SJCRH30 (cell line): ENCODE results near the gene FRMD3. TPM values are rescaled to one million over a fixed set of nuclear protein-coding genes. Genes with fewer than 3 reads are reported as not detected.

Source experiments
- DNase-seq, 2 experiments: peaks; one replicate each; pipeline ENCODE4 v3.0.0-alpha.2; 2015 to 2020
- H3K27ac ChIP-seq: fragments of 250-450 bp; sonication (Bioruptor Pico); 2 replicates; pipeline ENCODE4 v1.5.1; 2020; ENCODE audit warnings: mild to moderate bottlenecking, moderate library complexity
- H3K27me3 ChIP-seq: fragments of 250-450 bp; sonication (Bioruptor Pico); 2 replicates; pipeline ENCODE4 v1.5.1; 2020; ENCODE audit warnings: mild to moderate bottlenecking, moderate library complexity
- H3K36me3 ChIP-seq: fragments of 250-450 bp; sonication (Bioruptor Pico); 2 replicates; pipeline ENCODE4 v1.5.1; 2020; ENCODE audit warnings: mild to moderate bottlenecking, moderate library complexity
- H3K4me1 ChIP-seq: fragments of 250-450 bp; sonication (Bioruptor Pico); 2 replicates; pipeline ENCODE4 v1.5.1; 2020; ENCODE audit warnings: mild to moderate bottlenecking, moderate library complexity
- H3K4me3 ChIP-seq: fragments of 250-450 bp; sonication (Bioruptor Pico); 2 replicates; pipeline ENCODE4 v1.5.1; 2020; ENCODE audit warnings: mild to moderate bottlenecking, moderate library complexity
- H3K9me3 ChIP-seq: fragments of 250-450 bp; sonication (Bioruptor Pico); replicated peaks from 2 replicates; pipeline ENCODE4 v1.5.1; 2020; ENCODE audit warnings: mild to moderate bottlenecking, moderate library complexity
- total RNA-seq: library from RNA; depleted of rRNA; stranded (reverse); fragments of >200 nt; shearing (Covaris generic); gene quantifications from 2 replicates; pipeline ENCODE4 v1.2.3, GENCODE V29; 2014

The FRMD3 gene
- total RNA-seq, 1 experiment from 2014 or later, result 17.4 TPM

DNA sequence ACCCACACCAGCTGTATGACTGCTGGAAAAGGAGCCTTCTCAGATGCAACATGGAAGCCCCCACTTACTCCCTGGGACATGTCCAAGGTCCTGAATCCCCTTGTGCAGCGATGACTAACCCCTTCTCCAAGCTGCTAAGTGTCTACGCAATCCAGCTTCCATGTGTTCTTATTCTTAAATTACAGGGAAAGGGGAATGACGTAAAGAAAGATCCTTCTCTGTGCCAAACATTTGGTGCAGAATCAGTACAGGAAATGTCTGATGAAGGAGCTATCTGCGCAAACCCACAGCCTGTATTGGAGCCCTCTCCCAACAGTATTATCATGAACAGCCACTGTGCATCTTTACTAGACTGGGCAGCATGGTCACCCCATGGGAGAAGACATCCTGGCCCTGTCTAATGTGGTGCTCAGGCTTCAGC, 183.2 kb downstream of the FRMD3 start:
- peak; percentile 27 to 48 for DNase-seq
- no peaks in the 10 kb centered on the region for H3K36me3 ChIP-seq
- no peaks in the 10 kb centered on the region for H3K27me3 ChIP-seq
- H3K9me3 ChIP-seq, result no peaks in the 10 kb centered on the region
- no peaks in the 10 kb centered on the region for H3K4me1 ChIP-seq
- no peak overlapping the region for H3K27ac ChIP-seq
- no peak overlapping the region for H3K4me3 ChIP-seq

DNA sequence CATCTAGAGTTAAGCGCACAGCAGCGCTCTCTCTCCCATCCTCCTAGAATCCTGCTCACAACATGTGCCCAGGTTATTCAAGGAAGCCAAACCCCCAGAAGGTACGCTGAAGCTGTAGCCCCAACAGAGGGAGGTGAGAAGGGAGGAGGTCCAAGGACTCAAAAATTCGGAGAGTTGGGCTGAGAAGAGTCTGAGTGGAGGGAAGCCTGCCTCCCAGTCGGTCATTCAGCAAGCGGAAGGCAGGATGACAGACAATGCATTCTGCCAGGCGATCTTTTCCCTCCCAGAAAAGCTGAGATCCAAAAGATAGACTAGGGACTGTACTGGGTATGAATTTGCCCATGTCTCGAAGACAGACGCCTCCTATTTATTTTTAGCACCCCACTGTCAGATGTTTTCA, 189.2 kb downstream of the FRMD3 start:
- H3K4me3 ChIP-seq, result no peak overlapping the region
- no peaks in the 10 kb centered on the region for H3K4me1 ChIP-seq
- no peaks in the 10 kb centered on the region for H3K9me3 ChIP-seq
- H3K27ac ChIP-seq, result no peak overlapping the region
- no peak for DNase-seq
- no peaks in the 10 kb centered on the region for H3K36me3 ChIP-seq
- no peaks in the 10 kb centered on the region for H3K27me3 ChIP-seq

DNA sequence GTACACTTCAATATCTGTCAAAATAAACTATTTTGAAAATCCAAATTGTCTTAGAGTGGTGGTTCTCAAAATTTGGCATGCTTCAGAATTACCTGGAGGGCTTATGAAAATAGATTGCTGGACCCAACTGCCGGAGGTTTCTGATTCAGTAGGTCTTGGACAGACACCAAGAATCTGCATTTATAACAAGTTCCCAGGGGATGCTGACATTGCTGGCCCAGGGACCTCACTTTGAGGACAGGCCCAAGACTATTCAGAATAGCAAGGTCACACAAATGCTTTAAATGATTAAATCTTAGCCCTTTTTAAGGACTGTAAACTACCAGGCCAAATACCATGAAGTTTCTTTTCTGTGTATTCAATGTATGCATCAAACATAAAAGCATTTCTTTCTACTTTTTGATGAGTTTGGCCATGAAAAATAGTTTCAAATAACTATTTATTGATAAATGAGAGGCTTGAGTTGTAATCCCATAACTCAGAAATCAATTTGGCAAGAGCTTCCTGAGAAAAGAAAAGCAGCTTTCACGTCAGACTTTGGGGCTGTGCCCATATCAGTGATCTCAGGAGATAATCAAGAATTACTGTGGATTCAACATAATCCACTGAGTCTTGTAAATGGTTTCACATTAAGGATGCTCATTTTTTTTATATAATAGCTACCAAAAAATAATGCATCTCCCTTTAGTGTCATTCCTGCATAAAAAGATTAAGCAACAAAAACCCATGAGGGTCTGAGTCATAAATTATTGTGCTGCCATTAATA, 191.4 kb downstream of the FRMD3 start:
- Histone ChIP-seq H3K4me3 (no peak overlapping the region), H3K27ac (no peak overlapping the region), H3K27me3 (no peaks in the 10 kb centered on the region), H3K4me1 (no peaks in the 10 kb centered on the region), H3K9me3 (no peaks in the 10 kb centered on the region), H3K36me3 (no peaks in the 10 kb centered on the region)
- no peak for DNase-seq

DNA sequence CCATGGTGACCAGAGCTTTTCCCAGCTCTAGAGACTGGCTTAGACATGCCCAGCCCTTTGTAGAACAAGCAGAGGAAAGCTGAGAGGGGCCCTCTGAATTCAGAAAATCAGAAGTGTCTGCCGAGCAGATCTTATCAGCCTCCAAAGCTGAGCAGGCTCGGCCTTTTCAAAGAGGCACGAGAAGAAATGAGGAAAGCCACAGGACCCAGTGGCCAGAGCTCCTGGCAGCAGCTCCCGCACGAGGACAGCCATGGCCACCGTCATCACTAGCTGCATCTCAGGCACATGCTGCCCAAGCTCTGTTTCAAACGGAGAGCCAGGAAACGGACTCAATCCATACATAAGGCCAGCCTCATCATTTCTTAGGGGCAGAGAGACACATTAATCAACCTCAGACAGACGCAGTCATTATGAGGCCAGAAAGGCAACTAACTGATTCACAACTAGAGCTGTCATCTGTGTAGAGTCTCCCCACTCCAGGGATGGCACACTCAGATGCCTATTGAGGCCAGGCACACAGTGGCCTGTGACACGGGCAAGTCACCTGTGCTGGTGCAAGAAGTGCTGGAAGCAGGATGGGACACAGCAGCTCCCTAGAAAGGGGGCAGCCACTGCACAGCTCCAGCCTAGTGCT, 194.7 kb downstream of the FRMD3 start:
- Histone ChIP-seq H3K27ac (no peak overlapping the region), H3K4me3 (no peak overlapping the region), H3K4me1 (no peaks in the 10 kb centered on the region), H3K27me3 (no peaks in the 10 kb centered on the region), H3K9me3 (no peaks in the 10 kb centered on the region; the same call in 1 of the 2 replicates), H3K36me3 (peaks cover 2% of the 10 kb centered on the region; the same call in 1 of the 2 replicates)
- DNase-seq, result no peak

DNA sequence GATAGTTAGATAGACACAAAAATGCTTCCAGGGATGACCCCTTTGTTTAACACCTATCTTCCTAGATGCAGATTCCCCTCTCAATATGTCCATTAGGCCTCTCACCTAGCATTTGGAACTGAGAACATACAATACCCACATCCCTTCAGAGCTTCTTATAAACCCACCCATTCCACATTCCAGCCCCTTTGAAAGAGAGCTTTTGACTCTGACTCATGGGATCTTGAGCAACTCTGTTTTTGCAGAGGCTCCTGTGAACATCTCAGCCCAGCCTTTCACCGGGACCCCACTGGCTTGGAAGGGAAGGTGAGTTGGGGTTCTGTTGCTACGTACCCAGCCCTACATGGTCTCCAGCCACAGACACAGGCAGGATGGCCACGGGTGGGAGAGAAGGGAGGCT, 195.5 kb downstream of the FRMD3 start:
- no peak for DNase-seq
- Histone ChIP-seq H3K27ac (no peak overlapping the region), H3K4me3 (no peak overlapping the region), H3K36me3 (peaks cover 2% of the 10 kb centered on the region; the same call in 1 of the 2 replicates), H3K4me1 (no peaks in the 10 kb centered on the region), H3K9me3 (no peaks in the 10 kb centered on the region; the same call in 1 of the 2 replicates), H3K27me3 (no peaks in the 10 kb centered on the region)

DNA sequence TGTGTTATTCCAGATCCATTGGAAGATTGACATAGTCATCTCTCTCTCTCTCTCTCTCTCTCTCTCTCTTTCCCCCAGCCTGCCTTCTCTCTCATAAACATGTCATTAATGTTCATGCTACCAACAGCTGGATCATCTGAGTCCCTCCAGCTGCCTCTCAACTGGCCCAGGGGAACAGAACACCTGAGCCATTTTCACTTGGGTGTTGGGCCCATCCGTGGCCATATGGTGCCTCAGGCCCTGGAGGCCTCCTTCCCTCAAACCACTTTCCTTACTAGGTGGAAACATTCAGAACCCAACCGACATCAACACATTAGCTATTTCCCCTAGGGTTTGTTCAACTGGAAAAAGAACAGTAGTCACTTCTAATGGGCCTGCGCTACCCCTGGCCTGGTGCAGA, 196.2 kb downstream of the FRMD3 start:
- Histone ChIP-seq H3K4me3 (no peak overlapping the region), H3K4me1 (no peaks in the 10 kb centered on the region), H3K36me3 (peaks cover 2% of the 10 kb centered on the region; the same call in 1 of the 2 replicates), H3K27me3 (no peaks in the 10 kb centered on the region), H3K27ac (no peak overlapping the region), H3K9me3 (no peaks in the 10 kb centered on the region; the same call in 1 of the 2 replicates)
- no peak for DNase-seq

DNA sequence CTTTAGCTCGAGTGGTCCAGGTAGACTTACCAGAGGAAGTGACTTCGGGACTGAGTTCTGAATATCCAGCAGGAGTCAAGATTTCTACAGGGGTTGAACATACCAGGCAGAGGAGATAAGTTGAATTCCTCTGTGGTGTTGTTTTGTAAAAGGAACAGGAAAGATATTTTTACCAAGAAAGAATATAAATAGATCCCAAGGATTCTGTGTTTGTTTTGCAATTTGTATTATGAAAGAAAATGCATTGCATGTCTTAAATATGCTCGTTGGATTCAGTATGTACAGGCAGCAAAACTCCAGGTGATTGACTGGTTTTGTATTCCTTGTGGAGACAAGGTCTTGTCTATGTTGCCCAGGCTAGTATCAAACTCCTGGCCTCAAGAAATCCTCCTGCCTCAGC, 197.8 kb downstream of the FRMD3 start:
- Histone ChIP-seq H3K36me3 (peaks cover 2% of the 10 kb centered on the region; the same call in 1 of the 2 replicates), H3K27ac (no peak overlapping the region)

DNA sequence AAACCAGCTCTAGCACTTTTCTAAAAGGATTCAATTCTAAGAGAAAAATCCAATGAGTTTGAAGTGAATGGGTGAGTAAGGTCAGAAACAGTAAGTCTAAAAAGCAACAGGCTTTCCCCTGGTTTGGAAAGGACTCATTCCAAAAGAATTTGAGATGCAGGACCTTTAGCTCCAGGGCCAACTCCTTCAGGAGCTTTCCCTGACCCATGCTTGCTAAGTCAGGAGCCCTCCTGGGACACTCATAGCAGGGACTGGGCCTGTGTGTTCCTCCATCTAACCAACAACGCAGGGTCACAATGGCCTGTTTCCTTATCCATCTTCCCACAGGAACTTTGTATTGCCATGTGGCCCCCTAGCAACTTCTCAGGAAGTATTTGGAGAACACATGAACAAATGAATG, 198.8 kb downstream of the FRMD3 start:
- DNase-seq, result no peak
- Histone ChIP-seq H3K36me3 (peaks cover 2% of the 10 kb centered on the region; the same call in 1 of the 2 replicates), H3K9me3 (no peaks in the 10 kb centered on the region; the same call in 1 of the 2 replicates), H3K4me1 (no peaks in the 10 kb centered on the region), H3K4me3 (no peak overlapping the region), H3K27me3 (no peaks in the 10 kb centered on the region), H3K27ac (no peak overlapping the region)

More for the DNA sequence above, 197.8 kb downstream of the FRMD3 start:
- Histone ChIP-seq H3K9me3 (no peaks in the 10 kb centered on the region; the same call in 1 of the 2 replicates), H3K27me3 (no peaks in the 10 kb centered on the region), H3K4me3 (no peak overlapping the region), H3K4me1 (no peaks in the 10 kb centered on the region)
- no peak for DNase-seq

DNA sequence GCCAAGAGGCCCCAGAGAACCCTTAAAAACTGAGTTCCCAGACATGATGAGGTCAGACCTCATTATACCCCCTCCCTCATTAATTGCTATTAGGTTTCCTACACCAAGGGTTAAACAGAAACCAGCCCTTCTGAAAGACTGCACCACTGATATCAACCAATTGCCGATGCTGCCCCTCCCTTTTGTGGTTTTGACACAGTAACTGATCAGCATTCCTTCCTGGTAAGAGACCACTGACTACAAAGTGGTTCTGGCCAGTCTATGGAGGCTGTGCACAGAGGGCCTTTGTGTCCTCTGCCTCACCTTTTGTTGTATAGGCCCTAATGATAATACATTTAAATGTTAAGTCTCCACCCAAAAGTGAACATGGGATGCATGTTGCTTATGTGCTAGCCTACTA, 201.5 kb downstream of the FRMD3 start:
- Histone ChIP-seq H3K4me3 (no peak overlapping the region), H3K4me1 (no peaks in the 10 kb centered on the region), H3K36me3 (peaks cover 2% of the 10 kb centered on the region; the same call in 1 of the 2 replicates), H3K27ac (no peak overlapping the region), H3K9me3 (no peaks in the 10 kb centered on the region; the same call in 1 of the 2 replicates), H3K27me3 (no peaks in the 10 kb centered on the region)
- DNase-seq, result peak; percentile 29 to 49

DNA sequence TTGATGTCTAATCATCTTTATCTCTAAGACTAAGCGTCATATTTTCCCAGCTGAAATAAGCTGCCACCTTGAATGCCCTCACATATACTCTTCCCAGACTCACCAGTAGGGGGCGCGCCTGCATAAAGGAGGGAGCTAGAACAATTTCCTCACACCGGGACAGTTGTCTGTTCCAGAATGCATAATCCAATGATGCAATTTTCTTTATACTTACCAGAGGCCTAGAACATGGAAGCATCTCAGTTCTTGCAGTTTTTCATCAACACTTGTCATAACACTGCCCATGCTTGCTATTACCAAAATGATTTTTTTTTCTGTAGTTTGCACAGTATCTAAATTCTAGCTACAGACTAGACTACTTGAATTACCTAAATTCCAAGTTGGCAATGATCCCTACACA, 203.9 kb downstream of the FRMD3 start:
- Histone ChIP-seq H3K27ac (no peak overlapping the region), H3K36me3 (no peaks in the 10 kb centered on the region), H3K27me3 (no peaks in the 10 kb centered on the region), H3K4me3 (no peak overlapping the region), H3K4me1 (no peaks in the 10 kb centered on the region), H3K9me3 (no peaks in the 10 kb centered on the region; the same call in 1 of the 2 replicates)
- DNase-seq, result peak; percentile 86 to 94

DNA sequence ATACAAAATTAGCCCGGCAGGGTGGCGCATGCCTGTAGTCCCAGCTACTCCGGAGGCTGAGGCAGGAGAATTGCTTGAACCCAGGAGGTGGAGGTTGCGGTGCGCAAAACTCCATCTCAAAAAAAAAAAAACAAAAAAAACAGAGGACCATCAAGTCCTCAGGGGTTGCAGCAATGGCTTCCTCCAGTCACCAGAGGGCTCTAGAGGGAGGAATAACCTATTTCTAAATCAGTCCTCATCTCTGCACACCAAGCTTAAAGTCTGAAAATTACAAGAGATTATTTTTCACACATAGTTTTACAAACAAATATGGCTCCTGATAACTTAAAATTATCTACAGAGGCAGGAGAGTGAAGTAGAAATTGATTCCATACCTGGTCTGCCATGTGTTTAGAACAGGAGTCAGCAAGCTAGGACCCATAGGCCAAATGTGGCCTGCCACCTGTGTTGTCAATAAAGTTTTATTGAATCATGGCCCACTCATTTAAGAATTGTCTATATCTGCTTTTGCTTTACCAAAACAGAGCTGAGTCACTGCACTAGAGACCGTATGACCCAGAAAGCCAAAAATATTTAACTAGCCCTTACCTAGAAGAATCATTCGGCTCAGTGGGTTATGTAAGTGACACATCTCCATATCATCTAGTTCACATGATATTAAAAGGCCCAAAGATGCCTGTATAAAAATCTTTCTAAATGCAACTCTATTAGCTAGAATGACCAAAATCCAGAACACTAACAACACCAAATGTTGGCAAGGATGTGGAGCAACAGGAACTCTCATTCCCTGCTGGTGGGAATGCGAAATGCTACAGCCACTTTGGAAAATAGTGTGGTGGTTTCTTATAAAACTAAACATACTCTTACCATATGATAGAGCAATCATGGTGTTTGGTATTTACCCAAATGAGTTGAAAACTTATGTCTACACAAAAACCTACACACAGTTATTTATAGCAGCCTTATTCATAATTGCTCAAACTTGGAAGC, 207.7 kb downstream of the FRMD3 start:
- 0 out of 2 replicates have a peak, but pooled peaks cover 2% of the 10 kb centered on the region for H3K9me3 ChIP-seq
- H3K27me3 ChIP-seq, result no peaks in the 10 kb centered on the region
- H3K27ac ChIP-seq, result no peak overlapping the region
- H3K36me3 ChIP-seq, result no peaks in the 10 kb centered on the region
- peaks cover 2% of the 10 kb centered on the region for H3K4me1 ChIP-seq
- DNase-seq, result peak in 1 of 2 experiments; percentile 17
- H3K4me3 ChIP-seq, result no peak overlapping the region

DNA sequence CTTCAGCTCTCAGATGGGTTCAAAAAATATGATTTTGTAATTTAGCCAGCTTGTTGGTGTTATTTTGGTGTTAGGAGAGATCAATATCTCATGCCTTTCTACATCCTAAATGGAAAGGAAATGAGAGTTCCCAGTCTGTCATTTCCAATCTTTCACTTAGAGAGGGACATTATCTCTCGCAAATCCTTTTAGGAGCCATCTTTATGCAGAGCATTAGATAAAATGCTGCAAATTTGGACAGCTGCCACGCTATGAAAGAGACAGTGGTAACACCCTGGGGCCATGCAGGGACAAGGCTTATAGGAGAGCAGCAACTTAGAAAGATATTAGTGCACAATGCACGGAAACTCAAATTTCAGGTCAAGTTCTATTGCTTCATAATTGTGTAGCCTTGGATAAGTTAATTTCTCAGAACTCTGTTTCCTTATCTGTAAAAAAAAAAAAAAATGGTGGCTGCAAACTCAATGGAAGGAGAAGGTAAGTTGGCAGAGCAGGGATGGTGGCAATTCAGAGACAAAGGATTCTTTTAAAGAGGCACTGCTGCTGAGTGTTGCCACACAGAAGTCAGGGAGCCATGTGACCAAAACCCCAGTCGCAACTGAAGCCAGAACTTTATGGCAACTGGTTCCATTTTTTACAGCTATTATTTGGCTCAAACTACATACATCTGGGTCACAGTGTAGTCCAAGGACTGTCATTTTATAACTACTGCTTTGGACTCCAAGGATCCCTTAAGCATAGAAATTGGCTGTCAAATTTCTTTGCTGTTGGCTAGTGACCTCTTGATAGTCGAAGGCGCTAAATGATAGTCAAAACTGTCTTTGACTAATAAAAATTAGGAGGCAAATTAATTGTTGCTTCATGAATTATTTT, 210.2 kb downstream of the FRMD3 start:
- Histone ChIP-seq H3K9me3 (peaks cover 5% of the 10 kb centered on the region; the same call in 1 of the 2 replicates), H3K4me1 (peaks cover 2% of the 10 kb centered on the region), H3K36me3 (no peaks in the 10 kb centered on the region), H3K27me3 (no peaks in the 10 kb centered on the region), H3K4me3 (no peak overlapping the region), H3K27ac (no peak overlapping the region)
- peak in 1 of 2 experiments; percentile 36 for DNase-seq

DNA sequence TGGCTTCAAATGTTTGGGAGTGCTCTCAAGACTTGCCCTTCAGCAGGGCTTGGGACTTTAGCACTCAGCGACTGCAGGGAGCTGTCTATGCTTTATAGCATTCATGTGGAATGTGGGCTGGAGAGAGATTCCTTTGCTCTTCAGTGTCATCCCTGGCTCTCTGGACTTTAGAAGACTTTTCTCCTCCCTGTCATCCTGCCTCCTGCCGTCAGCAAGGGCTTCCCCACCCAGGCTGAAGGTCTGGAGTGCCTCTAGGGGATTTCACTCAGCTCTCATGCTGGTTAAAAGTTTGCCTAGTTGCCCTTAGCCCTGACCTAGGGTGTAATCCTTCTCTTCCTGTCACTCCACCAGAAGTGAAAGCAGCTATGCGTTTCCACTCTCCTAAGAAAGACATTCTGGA, 210.9 kb downstream of the FRMD3 start:
- Histone ChIP-seq H3K9me3 (peaks cover 8% of the 10 kb centered on the region; the same call in 1 of the 2 replicates), H3K4me1 (peaks cover 2% of the 10 kb centered on the region), H3K27me3 (no peaks in the 10 kb centered on the region), H3K36me3 (no peaks in the 10 kb centered on the region), H3K27ac (no peak overlapping the region), H3K4me3 (no peak overlapping the region)
- DNase-seq, result peak; percentile 21 to 33
